ENCODE measurements around the gene ZMYND10. TPM values are rescaled to one million over a fixed set of nuclear protein-coding genes. Genes with fewer than 3 reads are reported as not detected.

ZMYND10 gene
- total RNA-seq (1 to 10 TPM; 3.6 to 4.0 TPM), polyA plus RNA-seq (not detected), total RNA-seq (0.50 to 3.4 (median 2.0) reads per million in 6 experiments)

DNA sequence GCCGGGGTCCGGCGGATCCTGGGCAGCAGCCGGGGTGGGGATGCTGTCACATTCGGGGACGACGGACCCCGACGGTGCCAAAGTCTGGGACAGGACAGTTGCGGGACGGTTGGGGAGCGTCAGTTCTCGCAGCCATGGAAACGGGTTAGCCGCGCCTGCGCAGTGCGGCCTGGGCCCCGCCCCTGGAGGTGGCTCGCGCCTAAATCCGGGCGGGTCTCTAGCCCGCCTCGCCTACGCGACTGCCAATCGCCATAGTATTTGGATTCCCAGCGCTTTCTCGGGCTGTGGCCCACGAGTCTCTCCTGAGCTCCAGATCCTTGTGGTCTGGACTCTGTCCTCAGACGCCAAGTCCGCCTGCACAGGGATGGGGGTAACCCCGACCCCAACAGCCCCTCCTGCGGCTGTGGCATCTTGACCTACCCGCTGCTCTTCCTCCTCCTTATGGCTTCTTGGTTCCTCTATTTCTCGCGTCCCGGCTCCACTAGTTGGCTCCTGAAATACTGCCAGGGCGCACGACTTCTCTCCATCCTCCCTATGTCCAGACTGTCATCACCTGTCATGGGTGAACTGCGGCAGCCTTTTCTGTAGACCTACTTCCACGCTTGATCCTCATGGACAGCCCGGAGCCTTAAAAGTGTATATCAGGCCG is at the start of gene ZMYND10:
ZMYND10 (minus strand) TSS at position 147 of the 649 bp plus-strand sequence. CDS start 153 bp downstream, outside the sequence.
- Mint-ChIP-seq H3K4me1 (peaks cover 27 to 80% (median 74%) of the 10 kb centered on the region in 4 donors), H3K27ac (peak within 1 kb of the TSS in 8 of 10 donors; percentile 26 to 87 (median 60)), H3K27me3 (no peaks in the 10 kb centered on the region)

GRCh38 chr3:50393061-50393460 is 47.5 kb upstream of the ZMYND10 start:
- Mint-ChIP-seq H3K36me3 (no peaks in the 10 kb centered on the region), H3K27ac (no peak overlapping the region), H3K27me3 (no peaks in the 10 kb centered on the region), H3K4me1 (peaks cover 0 to 2% (median under 1%) of the 10 kb centered on the region in 4 donors), H3K9me3 (no peaks in the 10 kb centered on the region), H3K4me3 (no peak overlapping the region)
- ATAC-seq (no peak), DNase-seq (no peak)
- POLR2A ChIA-PET, result no interaction called here

More for the DNA sequence above, at the start of gene ZMYND10:
- POLR2A ChIA-PET, result interaction anchor here (0.7 to 14.5 kb wide), 9 partner anchors 7 to 266 kb away, joined by 3 to 318 read pairs (median 4); partner anchors contain the start of genes CISH, CYB561D2, HYAL3 and NAA80
- Mint-ChIP-seq H3K9me3 (no peaks in the 10 kb centered on the region), H3K4me3 (peak within 1 kb of the TSS; percentile 63 to 82 (median 72)), H3K36me3 (peaks cover 0 to 17% (median 4%) of the 10 kb centered on the region in 3 donors)
- DNase-seq (peak; percentile 62 to 85 (median 72)), ATAC-seq (peak; percentile 17 to 29)

DNA sequence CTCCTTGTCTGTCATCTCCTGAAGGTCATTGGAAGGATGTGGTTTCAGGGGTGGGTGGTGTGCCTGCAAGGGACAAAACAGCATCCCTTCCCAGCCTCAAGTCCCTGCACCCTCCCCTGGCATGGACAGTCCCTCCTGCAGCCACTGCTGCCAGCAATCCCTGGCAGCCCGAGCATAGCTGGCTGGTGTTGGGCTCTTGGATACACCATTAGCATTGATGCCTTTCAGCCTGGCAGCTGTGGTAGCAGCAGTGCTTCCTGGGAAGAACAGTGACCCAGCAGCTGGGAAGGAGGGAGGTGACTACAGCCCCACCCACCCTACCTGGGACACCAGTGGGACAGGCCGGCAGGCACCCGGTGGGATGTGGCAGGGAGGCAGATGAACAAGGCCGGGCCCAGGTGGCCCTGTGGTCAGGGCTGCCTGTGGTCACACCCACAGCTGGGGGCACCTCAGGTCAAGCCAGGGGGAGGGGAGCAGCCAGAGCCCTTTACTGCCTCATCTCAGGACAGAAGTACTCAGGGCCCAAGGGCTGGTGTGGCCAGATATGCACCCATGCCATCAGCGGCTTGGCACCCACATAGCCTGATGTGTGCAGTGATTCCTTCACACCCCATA is 46.7 kb upstream of the ZMYND10 start:
- ATAC-seq (no peak), DNase-seq (no peak)
- H3K36me3 Mint-ChIP-seq, result no peaks in the 10 kb centered on the region
- no peaks in the 10 kb centered on the region for H3K27me3 Mint-ChIP-seq
- peak overlapping the region in 1 of 10 donors; percentile 22 for H3K4me3 Mint-ChIP-seq
- H3K27ac Mint-ChIP-seq, result peak overlapping the region in 1 of 10 donors; percentile 40
- POLR2A ChIA-PET, result no interaction called here
- H3K4me1 Mint-ChIP-seq, result peaks cover 0 to 2% (median 0%) of the 10 kb centered on the region in 4 donors
- no peaks in the 10 kb centered on the region for H3K9me3 Mint-ChIP-seq

- peaks cover 0 to 2% (median 0%) of the 10 kb centered on the region in 4 donors for H3K4me1 Mint-ChIP-seq
- H3K27ac Mint-ChIP-seq, result no peak overlapping the region
- ATAC-seq, result no peak
- H3K9me3 Mint-ChIP-seq, result no peaks in the 10 kb centered on the region
- POLR2A ChIA-PET, result no interaction called here
- no peak for DNase-seq
- no peaks in the 10 kb centered on the region for H3K27me3 Mint-ChIP-seq
- H3K36me3 Mint-ChIP-seq, result no peaks in the 10 kb centered on the region
- H3K4me3 Mint-ChIP-seq, result no peak overlapping the region
Observed at GRCh38 chr3:50390508-50391224, 45.1 kb upstream of the ZMYND10 start.

- H3K27me3 Mint-ChIP-seq, result no peaks in the 10 kb centered on the region
- no peaks in the 10 kb centered on the region for H3K9me3 Mint-ChIP-seq
Observed at GRCh38 chr3:50389414-50389767, 43.9 kb upstream of the ZMYND10 start.

GRCh38 chr3:50388720-50389413 is 43.3 kb upstream of the ZMYND10 start:
- Mint-ChIP-seq H3K4me1 (peaks cover 0 to 4% (median 0%) of the 10 kb centered on the region in 4 donors), H3K27me3 (no peaks in the 10 kb centered on the region), H3K4me3 (no peak overlapping the region), H3K9me3 (no peaks in the 10 kb centered on the region), H3K27ac (no peak overlapping the region), H3K36me3 (no peaks in the 10 kb centered on the region)
- POLR2A ChIA-PET, result interaction anchor here (0.6 kb wide), 1 partner anchor 23 kb away, joined by 3 read pairs; no protein-coding TSS in a partner anchor
- ATAC-seq (no peak), DNase-seq (no peak)

More at GRCh38 chr3:50389414-50389767, 43.9 kb upstream of the ZMYND10 start:
- Mint-ChIP-seq H3K27ac (peak overlapping the region in 1 of 10 donors; percentile 77), H3K4me1 (peaks cover 0 to 2% (median 0%) of the 10 kb centered on the region in 4 donors), H3K4me3 (no peak overlapping the region), H3K36me3 (no peaks in the 10 kb centered on the region)
- ATAC-seq (no peak), DNase-seq (no peak)
- POLR2A ChIA-PET, result interaction anchor here (0.6 kb wide), 1 partner anchor 24 kb away, joined by 3 read pairs; no protein-coding TSS in a partner anchor

DNA sequence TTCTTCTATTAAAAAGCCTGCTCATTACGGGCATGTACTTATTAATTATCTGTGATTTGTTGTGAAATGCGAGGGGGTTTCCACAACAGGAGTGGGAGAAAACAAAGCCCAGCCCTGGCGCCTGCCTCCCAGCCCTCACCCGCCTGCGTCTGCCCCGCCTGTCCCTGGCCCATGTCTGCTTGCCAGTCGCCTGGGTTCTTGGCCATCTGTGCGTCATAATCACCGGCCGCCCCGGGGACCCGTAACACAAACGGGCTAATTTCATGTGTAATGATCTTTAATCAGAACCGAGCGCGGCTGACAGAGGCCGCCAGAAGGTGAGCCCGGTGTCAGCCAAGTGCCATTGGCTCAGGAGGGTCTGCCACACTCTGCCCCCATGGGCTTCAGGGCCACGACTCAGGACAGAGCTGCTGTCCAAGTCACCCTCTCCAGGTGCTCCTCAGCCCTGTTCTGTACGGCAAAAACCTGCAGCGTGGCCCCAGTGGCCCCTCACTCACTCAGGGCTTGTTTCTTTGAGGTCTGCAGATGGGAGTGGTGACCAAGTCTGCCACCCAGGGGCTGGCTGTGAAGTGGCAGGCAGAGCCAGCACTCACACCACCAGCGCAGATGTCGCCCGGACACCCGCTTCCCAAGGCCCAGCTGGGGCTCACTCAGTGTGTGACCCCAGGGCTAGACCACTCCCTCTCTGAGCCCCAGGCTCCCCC is 42.6 kb upstream of the ZMYND10 start:
- H3K9me3 Mint-ChIP-seq, result no peaks in the 10 kb centered on the region
- H3K36me3 Mint-ChIP-seq, result no peaks in the 10 kb centered on the region
- DNase-seq (no peak), ATAC-seq (no peak)
- H3K4me3 Mint-ChIP-seq, result no peak overlapping the region
- POLR2A ChIA-PET, result no interaction called here
- no peak overlapping the region for H3K27ac Mint-ChIP-seq
- H3K4me1 Mint-ChIP-seq, result peaks cover 0 to 4% (median 0%) of the 10 kb centered on the region in 4 donors
- H3K27me3 Mint-ChIP-seq, result no peaks in the 10 kb centered on the region

DNA sequence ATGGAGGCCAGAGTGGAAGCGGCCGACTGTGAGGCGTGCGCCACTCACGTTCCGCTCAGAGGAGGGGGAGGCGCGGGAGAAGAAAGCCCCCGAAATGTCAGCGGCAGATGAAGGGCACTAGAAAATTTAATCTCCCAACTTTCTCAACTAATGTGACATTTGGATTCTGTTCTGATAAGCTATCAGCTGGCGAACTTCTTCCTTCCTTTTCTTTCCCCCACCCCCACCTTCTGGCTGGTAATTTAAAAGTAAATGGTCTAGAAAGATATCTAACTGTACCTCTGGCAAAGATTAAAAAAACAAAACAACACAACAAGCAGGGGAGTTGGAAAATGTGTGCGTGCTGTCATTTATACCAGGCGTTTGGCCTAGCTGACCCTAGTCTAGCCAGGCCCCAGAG is 40.2 kb upstream of the ZMYND10 start:
- ATAC-seq (no peak), DNase-seq (no peak)
- Mint-ChIP-seq H3K36me3 (no peaks in the 10 kb centered on the region), H3K27ac (no peak overlapping the region), H3K4me1 (peaks cover 0 to 3% (median 0%) of the 10 kb centered on the region in 4 donors), H3K9me3 (no peaks in the 10 kb centered on the region), H3K27me3 (no peaks in the 10 kb centered on the region), H3K4me3 (no peak overlapping the region)
- POLR2A ChIA-PET, result no interaction called here

GRCh38 chr3:50383750-50384149 is 38.2 kb upstream of the ZMYND10 start:
- no peaks in the 10 kb centered on the region for H3K9me3 Mint-ChIP-seq
- H3K27ac Mint-ChIP-seq, result no peak overlapping the region
- POLR2A ChIA-PET, result no interaction called here
- peaks cover 0 to 5% (median 0%) of the 10 kb centered on the region in 4 donors for H3K4me1 Mint-ChIP-seq
- H3K36me3 Mint-ChIP-seq, result no peaks in the 10 kb centered on the region
- no peak for DNase-seq
- no peak for ATAC-seq
- H3K4me3 Mint-ChIP-seq, result no peak overlapping the region
- H3K27me3 Mint-ChIP-seq, result no peaks in the 10 kb centered on the region

- Mint-ChIP-seq H3K4me3 (no peak overlapping the region), H3K27ac (no peak overlapping the region), H3K4me1 (peaks cover 0 to 5% (median 0%) of the 10 kb centered on the region in 4 donors), H3K27me3 (no peaks in the 10 kb centered on the region), H3K36me3 (no peaks in the 10 kb centered on the region), H3K9me3 (no peaks in the 10 kb centered on the region)
- POLR2A ChIA-PET, result no interaction called here
- ATAC-seq (no peak), DNase-seq (no peak)
Observed at GRCh38 chr3:50382722-50383121, 37.2 kb upstream of the ZMYND10 start.

DNA sequence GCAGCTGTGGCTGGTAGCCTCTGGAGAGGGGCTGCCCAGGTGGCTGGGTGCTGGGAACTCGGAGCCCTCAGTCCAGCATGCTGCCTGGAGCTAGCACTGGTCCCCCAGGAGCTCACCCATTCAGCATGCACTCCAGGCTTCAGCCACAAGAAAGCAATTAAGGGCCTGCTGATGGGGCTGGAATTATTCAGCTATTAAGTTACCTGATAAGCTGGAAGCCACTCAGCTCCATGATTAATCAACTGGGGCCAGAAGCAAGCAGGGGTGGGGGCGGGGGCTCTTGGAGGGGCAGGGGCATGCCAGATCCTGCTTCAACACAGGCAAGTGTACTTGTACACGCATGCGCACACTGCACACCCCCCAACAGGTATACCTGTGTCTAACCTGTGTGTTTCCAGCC is 35.9 kb upstream of the ZMYND10 start:
- Mint-ChIP-seq H3K27ac (peak overlapping the region in 1 of 10 donors; percentile 43), H3K4me1 (peaks cover 0 to 5% (median 0%) of the 10 kb centered on the region in 4 donors), H3K4me3 (no peak overlapping the region), H3K27me3 (no peaks in the 10 kb centered on the region), H3K9me3 (no peaks in the 10 kb centered on the region), H3K36me3 (no peaks in the 10 kb centered on the region)
- POLR2A ChIA-PET, result no interaction called here
- no peak for DNase-seq
- ATAC-seq, result no peak
